Measurements from ENCODE around the gene SLCO3A1.

SLCO3A1 gene

GRCh38 chr15:91866971-91867372, 13.5 kb downstream of the SLCO3A1 start:
- no peak for TF ChIP-seq ZNF274 (IDR thresholded peaks at IDR 0.05; ENCODE audit: low read depth, low read length)
- no peak overlapping the region for H3K4me3 ChIP-seq (ENCODE audit: low read length)

- no peak overlapping the region for H3K4me3 ChIP-seq (ENCODE audit: low read length)
- no peak for TF ChIP-seq ZNF274 (IDR thresholded peaks at IDR 0.05; ENCODE audit: low read depth, low read length)
These were observed 14.1 kb downstream of the SLCO3A1 start for GRCh38 chr15:91867581-91868026.

- no peak overlapping the region for H3K4me3 ChIP-seq (ENCODE audit: low read length)
- TF ChIP-seq ZNF274 (IDR thresholded peaks at IDR 0.05; ENCODE audit: low read depth, low read length), result no peak
These were observed 17.5 kb downstream of the SLCO3A1 start for GRCh38 chr15:91870876-91871537.

- TF ChIP-seq ZNF274 (IDR thresholded peaks at IDR 0.05; ENCODE audit: low read depth, low read length), result no peak
These were observed 18.3 kb downstream of the SLCO3A1 start for GRCh38 chr15:91871837-91872236.

GRCh38 chr15:91872356-91873137, 19.0 kb downstream of the SLCO3A1 start:
- H3K4me3 ChIP-seq (ENCODE audit: low read length), result no peak overlapping the region
- TF ChIP-seq ZNF274 (IDR thresholded peaks at IDR 0.05; ENCODE audit: low read depth, low read length), result no peak

More at GRCh38 chr15:91871837-91872236, 18.3 kb downstream of the SLCO3A1 start:
- no peak overlapping the region for H3K4me3 ChIP-seq (ENCODE audit: low read length)

- no peak for TF ChIP-seq ZNF274 (IDR thresholded peaks at IDR 0.05; ENCODE audit: low read depth, low read length)
- no peak overlapping the region for H3K4me3 ChIP-seq (ENCODE audit: low read length)
These were observed 19.6 kb downstream of the SLCO3A1 start for GRCh38 chr15:91873138-91873536.

GRCh38 chr15:91874171-91874570, 20.7 kb downstream of the SLCO3A1 start:
- TF ChIP-seq ZNF274 (IDR thresholded peaks at IDR 0.05; ENCODE audit: low read depth, low read length), result no peak
- no peak overlapping the region for H3K4me3 ChIP-seq (ENCODE audit: low read length)

GRCh38 chr15:91874992-91875660, 21.6 kb downstream of the SLCO3A1 start:
- no peak for TF ChIP-seq ZNF274 (IDR thresholded peaks at IDR 0.05; ENCODE audit: low read depth, low read length)
- H3K4me3 ChIP-seq (ENCODE audit: low read length), result no peak overlapping the region

- H3K4me3 ChIP-seq (ENCODE audit: low read length), result no peak overlapping the region
- TF ChIP-seq ZNF274 (IDR thresholded peaks at IDR 0.05; ENCODE audit: low read depth, low read length), result no peak
These were observed 22.7 kb downstream of the SLCO3A1 start for GRCh38 chr15:91876187-91876586.

GRCh38 chr15:91878319-91878870, 24.9 kb downstream of the SLCO3A1 start:
- TF ChIP-seq ZNF274 (IDR thresholded peaks at IDR 0.05; ENCODE audit: low read depth, low read length), result no peak
- no peak overlapping the region for H3K4me3 ChIP-seq (ENCODE audit: low read length)

- H3K4me3 ChIP-seq (ENCODE audit: low read length), result no peak overlapping the region
- no peak for TF ChIP-seq ZNF274 (IDR thresholded peaks at IDR 0.05; ENCODE audit: low read depth, low read length)
These were observed 25.6 kb downstream of the SLCO3A1 start for GRCh38 chr15:91879158-91879557.

- no peak for TF ChIP-seq ZNF274 (IDR thresholded peaks at IDR 0.05; ENCODE audit: low read depth, low read length)
- no peak overlapping the region for H3K4me3 ChIP-seq (ENCODE audit: low read length)
These were observed 26.9 kb downstream of the SLCO3A1 start for GRCh38 chr15:91880373-91880772.

- TF ChIP-seq ZNF274 (IDR thresholded peaks at IDR 0.05; ENCODE audit: low read depth, low read length), result no peak
- H3K4me3 ChIP-seq (ENCODE audit: low read length), result no peak overlapping the region
These were observed 28.2 kb downstream of the SLCO3A1 start for GRCh38 chr15:91881569-91882297.

Data from GM08714 (cell line).